ENCODE measurements around the gene PRDM11. TPM values are rescaled to one million over a fixed set of nuclear protein-coding genes. Genes with fewer than 3 reads are reported as not detected.

PRDM11 gene
- total and polyA plus RNA-seq, 9 donors: 8.7 to 45.4 (median 28.9) TPM

- 80 to 86% (median 80%) methylated on average over 6 of the region's 6 CpGs for WGBS, 3 donors
- intact Hi-C loops (cut with DNase I): no loop called here
- no peak overlapping the region for H3K4me3 ChIP-seq
- no peak overlapping the region for H3K27ac ChIP-seq
- H3K36me3 ChIP-seq: no peaks in the 10 kb centered on the region
- H3K9me3 ChIP-seq: no peaks in the 10 kb centered on the region
- no peak for TF ChIP-seq CTCF (IDR thresholded peaks at IDR 0.05)
- no peak for TF ChIP-seq EP300 (IDR thresholded peaks at IDR 0.05)
- TF ChIP-seq POLR2A (IDR thresholded peaks at IDR 0.05): no peak
- peaks cover 29% of the 10 kb centered on the region for H3K4me1 ChIP-seq (ENCODE audit: insufficient read depth)
- no peaks in the 10 kb centered on the region for H3K27me3 ChIP-seq
- no peak for DNase-seq
These were observed 5.0 kb downstream of the PRDM11 start for GRCh38 chr11:45151362-45151982.

GRCh38 chr11:45152740-45153595 lies 6.5 kb downstream of the PRDM11 start:
- TF ChIP-seq CTCF (IDR thresholded peaks at IDR 0.05) (no peak), EP300 (IDR thresholded peaks at IDR 0.05) (no peak), POLR2A (IDR thresholded peaks at IDR 0.05) (no peak)
- H3K4me1 ChIP-seq (ENCODE audit: insufficient read depth): peaks cover 36% of the 10 kb centered on the region
- no peaks in the 10 kb centered on the region for H3K36me3 ChIP-seq
- WGBS, 3 donors: 77 to 86% (median 85%) methylated on average over 14 of the region's 14 CpGs
- no peaks in the 10 kb centered on the region for H3K9me3 ChIP-seq
- no peak overlapping the region for H3K4me3 ChIP-seq
- no peaks in the 10 kb centered on the region for H3K27me3 ChIP-seq
- intact Hi-C loops (cut with DNase I): no loop called here
- H3K27ac ChIP-seq: no peak overlapping the region
- DNase-seq: no peak

- Histone ChIP-seq H3K9me3 (no peaks in the 10 kb centered on the region), H3K27ac (peak overlapping the region; percentile 31 to 81), H3K27me3 (no peaks in the 10 kb centered on the region), H3K36me3 (no peaks in the 10 kb centered on the region), H3K4me1 (ENCODE audit: insufficient read depth) (peaks cover 40% of the 10 kb centered on the region), H3K4me3 (no peak overlapping the region)
- no peak for DNase-seq
- WGBS, 3 donors: 94 to 96% (median 95%) methylated on average over 6 of the region's 6 CpGs
- intact Hi-C loops (cut with DNase I): no loop called here
- TF ChIP-seq POLR2A (IDR thresholded peaks at IDR 0.05) (no peak), EP300 (IDR thresholded peaks at IDR 0.05) (no peak), CTCF (IDR thresholded peaks at IDR 0.05) (no peak)
These were observed 7.8 kb downstream of the PRDM11 start for GRCh38 chr11:45154276-45154675.

GRCh38 chr11:45155058-45155551 lies 8.7 kb downstream of the PRDM11 start:
- TF ChIP-seq CTCF (IDR thresholded peaks at IDR 0.05) (no peak), EP300 (IDR thresholded peaks at IDR 0.05) (no peak), POLR2A (IDR thresholded peaks at IDR 0.05) (no peak)
- Histone ChIP-seq H3K9me3 (no peaks in the 10 kb centered on the region), H3K36me3 (no peaks in the 10 kb centered on the region), H3K4me1 (ENCODE audit: insufficient read depth) (peaks cover 39% of the 10 kb centered on the region), H3K4me3 (no peak overlapping the region), H3K27me3 (no peaks in the 10 kb centered on the region), H3K27ac (peak overlapping the region; percentile 31 to 81)
- WGBS, 3 donors: 38 to 45% (median 40%) methylated on average over 11 of the region's 11 CpGs
- intact Hi-C loops (cut with DNase I): no loop called here
- peak; percentile 66 to 79 (median 67) for DNase-seq
